IMR-90 (cell line): ENCODE data around the gene PIK3C2B. TPM values are rescaled to one million over a fixed set of nuclear protein-coding genes. Genes with fewer than 3 reads are reported as not detected.

ENCODE experiments used
- ATAC-seq: fragments of 200-7000 bp; cut with Tn5 transposase; 2 replicates; pipeline ENCODE4 v1.9.1; 2020; ENCODE audit warnings: low read depth, mild to moderate bottlenecking, moderate library complexity
- BruUV-seq: library from RNA; stranded (reverse); fragments of 400-500 nt; replicated peaks from 2 replicates; lab custom pipeline; 2021; lab: Mats Ljungman, UMichigan
- CTCF ChIA-PET: fragments of 300-600 bp; formaldehyde crosslinking; extraction: SDS; loops from one replicate; lab custom pipeline; 2021; ENCODE audit warnings: antibody characterized with exemption; lab: Yijun Ruan, JAX
- POLR2A ChIA-PET: fragments of 300-600 bp; sonication (Branson Sonifier 250); formaldehyde crosslinking; loops from one replicate; lab custom pipeline; 2022; ENCODE audit warnings: antibody characterized with exemption; ENCODE audit not compliant: unreplicated experiment; lab: Charles Lee
- DNase-seq: peaks from one replicate; pipeline ENCODE4 v3.0.0; 2013
- H2AFZ ChIP-seq: replicated peaks from 2 replicates; pipeline ENCODE3; 2013; ENCODE audit warnings: low read length, mild to moderate bottlenecking; ENCODE audit not compliant: poor library complexity
- H2AK5ac ChIP-seq: 2 replicates; pipeline ENCODE4 v1.6.1; 2013; ENCODE audit warnings: low read depth, low read length, inconsistent platforms
- H2AK9ac ChIP-seq: replicated peaks from 2 replicates; pipeline ENCODE3; 2013; ENCODE audit warnings: mild to moderate bottlenecking, low read depth, low read length, moderate library complexity; ENCODE audit not compliant: poor library complexity
- H2BK120ac ChIP-seq: 2 replicates; pipeline ENCODE4 v1.6.1; 2013; ENCODE audit warnings: low read depth, low read length, inconsistent platforms
- H2BK15ac ChIP-seq: 3 replicates; pipeline ENCODE4 v1.6.1; 2013; ENCODE audit warnings: low read depth, low read length, inconsistent platforms
- H2BK20ac ChIP-seq: 2 replicates; pipeline ENCODE4 v1.6.1; 2013; ENCODE audit warnings: low read depth, mild to moderate bottlenecking, inconsistent platforms, low read length, moderate library complexity
- H2BK5ac ChIP-seq: 2 replicates; pipeline ENCODE4 v1.6.1; 2013; ENCODE audit warnings: mild to moderate bottlenecking, low read depth, low read length, inconsistent platforms; ENCODE audit not compliant: poor library complexity, severe bottlenecking
- H3K14ac ChIP-seq: replicated peaks from 2 replicates; pipeline ENCODE4 v1.6.1; 2013; ENCODE audit warnings: low read depth, low read length, inconsistent platforms
- H3K18ac ChIP-seq: 2 replicates; pipeline ENCODE4 v1.6.1; 2013; ENCODE audit warnings: low read depth, low read length, control low read depth
- H3K23ac ChIP-seq: 2 replicates; pipeline ENCODE4 v1.6.1; 2013; ENCODE audit warnings: low read depth, low read length, inconsistent platforms
- H3K27ac ChIP-seq: 2 replicates; pipeline ENCODE4 v1.5.1; 2013; ENCODE audit warnings: mild to moderate bottlenecking, control low read depth, low read length; ENCODE audit not compliant: insufficient read depth
- H3K27me3 ChIP-seq: 2 replicates; pipeline ENCODE4 v1.6.1; 2013; ENCODE audit warnings: low read length; ENCODE audit not compliant: control insufficient read depth, insufficient read depth
- H3K36me3 ChIP-seq: 2 replicates; pipeline ENCODE4 v1.6.1; 2013; ENCODE audit warnings: low read length, mixed read lengths; ENCODE audit not compliant: control insufficient read depth, insufficient read depth
- H3K4ac ChIP-seq: 2 replicates; pipeline ENCODE4 v1.6.1; 2013; ENCODE audit warnings: low read depth, low read length, inconsistent platforms
- H3K4me1 ChIP-seq: 2 replicates; pipeline ENCODE4 v1.6.1; 2013; ENCODE audit warnings: low read length, mixed read lengths; ENCODE audit not compliant: control insufficient read depth, insufficient read depth
- H3K4me2 ChIP-seq: 2 replicates; pipeline ENCODE4 v1.6.1; 2013; ENCODE audit warnings: low read depth, mild to moderate bottlenecking, control low read depth, low read length, moderate library complexity
- H3K4me3 ChIP-seq: 2 replicates; pipeline ENCODE4 v1.5.1; 2013; ENCODE audit warnings: low read depth, mild to moderate bottlenecking, control low read depth, low read length, moderate library complexity; ENCODE audit not compliant: insufficient read depth
- H3K56ac ChIP-seq: 2 replicates; pipeline ENCODE4 v1.6.1; 2013; ENCODE audit warnings: low read length, inconsistent platforms; ENCODE audit not compliant: insufficient read depth; ENCODE audit errors: extremely low read depth
- H3K79me1 ChIP-seq, 2 experiments: 2 replicates each; pipeline ENCODE4 v1.6.1; 2013; ENCODE audit warnings: low read length in 2 of 2, inconsistent platforms in 1 of 2, low read depth in 1 of 2
- H3K9ac ChIP-seq: 2 replicates; pipeline ENCODE4 v1.6.1; 2013; ENCODE audit warnings: low read depth, low read length, control low read depth
- H3K9me1 ChIP-seq: 2 replicates; pipeline ENCODE4 v1.6.1; 2013; ENCODE audit warnings: low read length, inconsistent platforms; ENCODE audit not compliant: insufficient read depth
- H3K9me3 ChIP-seq: 2 replicates; pipeline ENCODE4 v1.6.1; 2013; ENCODE audit warnings: low read length; ENCODE audit not compliant: control insufficient read depth, insufficient read depth
- H4K20me1 ChIP-seq: 2 replicates; pipeline ENCODE4 v1.6.1; 2013; ENCODE audit warnings: low read length, inconsistent platforms; ENCODE audit not compliant: insufficient read depth
- H4K5ac ChIP-seq: 2 replicates; pipeline ENCODE4 v1.6.1; 2013; ENCODE audit warnings: mild to moderate bottlenecking, low read depth, low read length, control low read depth
- H4K8ac ChIP-seq, 2 experiments: 2 replicates each; pipeline ENCODE4 v1.6.1; 2013; ENCODE audit warnings: low read depth in 2 of 2, low read length in 2 of 2, control low read depth in 1 of 2, inconsistent platforms in 1 of 2
- H4K91ac ChIP-seq: 2 replicates; pipeline ENCODE4 v1.6.1; 2013; ENCODE audit warnings: low read depth, low read length, inconsistent platforms; ENCODE audit not compliant: insufficient read depth
- ELK1 ChIP-seq: fragments of 150-350 bp; IDR thresholded peaks from 2 replicates; pipeline ENCODE4 v1.6.1; 2016; ENCODE audit warnings: low read depth, mild to moderate bottlenecking, low read length, moderate library complexity, borderline replicate concordance
- FOS ChIP-seq: fragments of 150-350 bp; IDR thresholded peaks from 2 replicates; pipeline ENCODE4 v1.6.1; 2016; ENCODE audit warnings: low read depth, low read length
- MAZ ChIP-seq: IDR thresholded peaks from 2 replicates; pipeline ENCODE4 v1.6.1; 2012; ENCODE audit warnings: low read depth, mild to moderate bottlenecking, low read length, improper control_type of control experiment, moderate library complexity, borderline replicate concordance
- MXI1 ChIP-seq: IDR thresholded peaks from 2 replicates; pipeline ENCODE4 v1.6.1; 2012; ENCODE audit warnings: low read depth, mild to moderate bottlenecking, low read length, moderate library complexity, borderline replicate concordance
- POLR2A ChIP-seq: IDR thresholded peaks from 2 replicates; pipeline ENCODE4 v1.6.1; 2012; ENCODE audit warnings: mild to moderate bottlenecking, low read depth, low read length
- RAD21 ChIP-seq: IDR thresholded peaks from 2 replicates; pipeline ENCODE4 v1.6.1; 2012; ENCODE audit warnings: low read length, improper control_type of control experiment
- RCOR1 ChIP-seq: IDR thresholded peaks from 2 replicates; pipeline ENCODE4 v1.6.1; 2012; ENCODE audit warnings: mild to moderate bottlenecking, low read length, improper control_type of control experiment; ENCODE audit not compliant: insufficient replicate concordance
- dilution Hi-C: fragments of 300-500 bp; cut with HindIII; formaldehyde crosslinking; loops from one replicate; pipeline ENCODE4 v1.14.3; 2018; ENCODE audit warnings: low sequenced_read_pairs; ENCODE audit not compliant: unreplicated experiment
- in situ Hi-C: fragments of 300-500 bp; cut with MboI; formaldehyde crosslinking; loops from 3 replicates; pipeline ENCODE4 v1.14.3; 2019; ENCODE audit warnings: low sequenced_read_pairs, inconsistent platforms, mixed read lengths
- intact Hi-C: fragments of 100-400 bp; cut with micrococcal nuclease; formaldehyde crosslinking; loops from 2 replicates; pipeline ENCODE4 v1.10.0; 2022
- polyA plus RNA-seq, 3 experiments: library from polyadenylated mRNA; depleted of rRNA; stranded (reverse); fragments of >200 nt; gene quantifications; 2 replicates each; pipeline ENCODE4 v1.2.3, GENCODE V29; 2012; ENCODE audit warnings: low replicate concordance in 1 of 3
- total RNA-seq: library from RNA; depleted of rRNA; stranded (reverse); fragments of >200 nt; gene quantifications from 2 replicates; pipeline ENCODE4 v1.2.3, GENCODE V29; 2012
- TF ChIP-seq, protein P1 (sequence below): conservative IDR thresholded peaks from 2 replicates; pipeline ENCODE4 v1.5.1; 2012; ENCODE audit warnings: mild to moderate bottlenecking, low read depth, low read length, improper control_type of control experiment

PIK3C2B gene
- total and polyA plus RNA-seq, 2 of the 4 experiments (the other 2 are of a cell fraction): 1.1 to 2.9 TPM

- CTCF ChIA-PET: no interaction called here
These were observed 16.8 kb upstream of the PIK3C2B start for GRCh38 chr1:204511366-204511765.

More at GRCh38 chr1:204511366-204511765, 16.8 kb upstream of the PIK3C2B start:
- H2AK9ac ChIP-seq: no peak overlapping the region
- dilution Hi-C loops: no loop called here
- no peak overlapping the region for H3K4me3 ChIP-seq
- no peaks in the 10 kb centered on the region for H3K36me3 ChIP-seq
- DNase-seq (no peak), ATAC-seq (no peak)
- H3K23ac ChIP-seq: no peak overlapping the region
- no peak overlapping the region for H2BK20ac ChIP-seq
- POLR2A ChIA-PET: no interaction called here
- H3K79me1 ChIP-seq: peaks cover 0 to 4% of the 10 kb centered on the region in 2 experiments; a peak in 2 of 4 replicates
- TF ChIP-seq MXI1 (no peak), RCOR1 (no peak), POLR2A (no peak), ELK1 (no peak), RAD21 (no peak), MAZ (no peak), FOS (no peak)
- TF ChIP-seq, protein P1, sequence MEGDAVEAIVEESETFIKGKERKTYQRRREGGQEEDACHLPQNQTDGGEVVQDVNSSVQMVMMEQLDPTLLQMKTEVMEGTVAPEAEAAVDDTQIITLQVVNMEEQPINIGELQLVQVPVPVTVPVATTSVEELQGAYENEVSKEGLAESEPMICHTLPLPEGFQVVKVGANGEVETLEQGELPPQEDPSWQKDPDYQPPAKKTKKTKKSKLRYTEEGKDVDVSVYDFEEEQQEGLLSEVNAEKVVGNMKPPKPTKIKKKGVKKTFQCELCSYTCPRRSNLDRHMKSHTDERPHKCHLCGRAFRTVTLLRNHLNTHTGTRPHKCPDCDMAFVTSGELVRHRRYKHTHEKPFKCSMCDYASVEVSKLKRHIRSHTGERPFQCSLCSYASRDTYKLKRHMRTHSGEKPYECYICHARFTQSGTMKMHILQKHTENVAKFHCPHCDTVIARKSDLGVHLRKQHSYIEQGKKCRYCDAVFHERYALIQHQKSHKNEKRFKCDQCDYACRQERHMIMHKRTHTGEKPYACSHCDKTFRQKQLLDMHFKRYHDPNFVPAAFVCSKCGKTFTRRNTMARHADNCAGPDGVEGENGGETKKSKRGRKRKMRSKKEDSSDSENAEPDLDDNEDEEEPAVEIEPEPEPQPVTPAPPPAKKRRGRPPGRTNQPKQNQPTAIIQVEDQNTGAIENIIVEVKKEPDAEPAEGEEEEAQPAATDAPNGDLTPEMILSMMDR: no peak
- no peak overlapping the region for H4K91ac ChIP-seq
- no peak overlapping the region for H3K4ac ChIP-seq
- no peak overlapping the region for H3K4me2 ChIP-seq
- H2AK5ac ChIP-seq: no peak overlapping the region
- intact Hi-C loops: no loop called here
- H3K56ac ChIP-seq: no peak overlapping the region
- no peak overlapping the region for H3K27ac ChIP-seq
- in situ Hi-C loops: no loop called here
- H3K18ac ChIP-seq: no peak overlapping the region
- no peaks in the 10 kb centered on the region for H3K27me3 ChIP-seq
- peaks cover 2% of the 10 kb centered on the region; the same call in 1 of the 2 replicates for H3K4me1 ChIP-seq
- H4K5ac ChIP-seq: no peak overlapping the region
- H3K9me3 ChIP-seq: no peaks in the 10 kb centered on the region
- no peak overlapping the region for H2BK15ac ChIP-seq
- H3K14ac ChIP-seq: no peak overlapping the region
- H3K9me1 ChIP-seq: 0 out of 2 replicates have a peak, but pooled peaks cover 3% of the 10 kb centered on the region
- H2BK5ac ChIP-seq: no peak overlapping the region
- H3K9ac ChIP-seq: no peak overlapping the region
- BruUV-seq: no TSS peak
- peaks cover 3% of the 10 kb centered on the region; the same call in 1 of the 2 replicates for H4K20me1 ChIP-seq
- H2AFZ ChIP-seq: no peak overlapping the region
- H4K8ac ChIP-seq: no peak overlapping the region
- H2BK120ac ChIP-seq: no peak overlapping the region
